Liver (tissue), 9 donors: Measurements from ENCODE around the gene BIRC5. TPM values are rescaled to one million over a fixed set of nuclear protein-coding genes. Genes with fewer than 3 reads are reported as not detected.

ENCODE experiments used
- DNase-seq: peaks from one replicate; pipeline ENCODE4 v3.0.0-alpha.2; 2017; ENCODE audit warnings: low spot score
- H3K27ac ChIP-seq, 2 donors: one replicate each; pipeline ENCODE4 v1.7.0; 2013; ENCODE audit warnings: inconsistent platforms in 2 of 2, low read length in 2 of 2, control low read depth in 1 of 2, low read depth in 1 of 2, mild to moderate bottlenecking in 1 of 2
- H3K27me3 ChIP-seq, 4 donors: one replicate each; pipeline versions ENCODE4 v1.6.1 to v1.7.0; 2013; ENCODE audit warnings: low read length in 3 of 4, inconsistent platforms in 1 of 4, mild to moderate bottlenecking in 1 of 4, moderate library complexity in 1 of 4; ENCODE audit not compliant: control insufficient read depth in 4 of 4, insufficient read depth in 4 of 4
- H3K36me3 ChIP-seq, 4 donors: one replicate each; pipeline versions ENCODE4 v1.6.1 to v1.7.0; 2013; ENCODE audit warnings: low read length in 3 of 4, mild to moderate bottlenecking in 3 of 4, low read depth in 1 of 4, moderate library complexity in 1 of 4; ENCODE audit not compliant: control insufficient read depth in 4 of 4, insufficient read depth in 3 of 4
- H3K4me1 ChIP-seq, 4 donors: one replicate each; pipeline versions ENCODE4 v1.6.1 to v1.7.0; 2013; ENCODE audit warnings: low read length in 3 of 4, mild to moderate bottlenecking in 3 of 4, moderate library complexity in 1 of 4; ENCODE audit not compliant: control insufficient read depth in 4 of 4, insufficient read depth in 4 of 4
- H3K4me3 ChIP-seq, 3 donors: one replicate each; pipeline versions ENCODE4 v1.6.1 to v1.7.0; 2013; ENCODE audit warnings: low read length in 3 of 3, control low read depth in 1 of 3, low read depth in 1 of 3, mild to moderate bottlenecking in 1 of 3
- H3K9ac ChIP-seq, 2 donors: one replicate each; pipeline ENCODE4 v1.7.0; 2013; ENCODE audit warnings: low read length in 2 of 2, mild to moderate bottlenecking in 2 of 2, moderate library complexity in 2 of 2, control low read depth in 1 of 2, low read depth in 1 of 2
- H3K9me3 ChIP-seq, 4 donors: one replicate each; pipeline versions ENCODE4 v1.6.1 to v1.7.0; 2013; ENCODE audit warnings: low read length in 3 of 4; ENCODE audit not compliant: control insufficient read depth in 4 of 4
- EGR1 ChIP-seq, 2 donors: IDR thresholded peaks; 2 replicates each; pipeline ENCODE4 v1.6.1; 2016 to 2018; ENCODE audit warnings: antibody characterized with exemption in 2 of 2, low read depth in 2 of 2
- FOXA1 ChIP-seq: IDR thresholded peaks from 2 replicates; pipeline ENCODE4 v1.6.1; 2016; ENCODE audit warnings: antibody characterized with exemption
- FOXA2 ChIP-seq: IDR thresholded peaks from 2 replicates; pipeline ENCODE4 v1.6.1; 2016; ENCODE audit warnings: antibody characterized with exemption
- GABPA ChIP-seq, 2 donors: IDR thresholded peaks in 1 of 2; conservative IDR thresholded peaks in 1 of 2; 2 replicates each; pipeline ENCODE4 v1.6.1; 2016; ENCODE audit warnings: antibody characterized with exemption in 2 of 2, mild to moderate bottlenecking in 1 of 2, moderate library complexity in 1 of 2
- HNF4A ChIP-seq, 2 donors: conservative IDR thresholded peaks; 2 replicates each; pipeline ENCODE4 v1.6.1; 2016; ENCODE audit warnings: antibody characterized with exemption in 2 of 2, mild to moderate bottlenecking in 2 of 2
- HNF4G ChIP-seq: IDR thresholded peaks from 2 replicates; pipeline ENCODE4 v1.6.1; 2016; ENCODE audit warnings: antibody characterized with exemption
- NR2F2 ChIP-seq: IDR thresholded peaks from 2 replicates; pipeline ENCODE4 v1.6.1; 2016; ENCODE audit warnings: antibody characterized with exemption
- RAD21 ChIP-seq, 2 donors: IDR thresholded peaks; 2 replicates each; pipeline ENCODE4 v1.6.1; 2016; ENCODE audit warnings: antibody characterized with exemption in 2 of 2, mild to moderate bottlenecking in 2 of 2
- RXRA ChIP-seq, 2 donors: IDR thresholded peaks; 2 replicates each; pipeline ENCODE4 v1.6.1; 2017 to 2018; ENCODE audit warnings: antibody characterized with exemption in 2 of 2, mild to moderate bottlenecking in 1 of 2
- SP1 ChIP-seq: IDR thresholded peaks from 2 replicates; pipeline ENCODE4 v1.6.1; 2018; ENCODE audit warnings: antibody characterized with exemption, mild to moderate bottlenecking
- TAF1 ChIP-seq: conservative IDR thresholded peaks from 2 replicates; pipeline ENCODE4 v1.6.1; 2016; ENCODE audit warnings: antibody characterized with exemption, mild to moderate bottlenecking
- YY1 ChIP-seq: IDR thresholded peaks from 2 replicates; pipeline ENCODE4 v1.6.1; 2016; ENCODE audit warnings: antibody characterized with exemption, mild to moderate bottlenecking
- WGBS: extraction: QIAGEN DNeasy Blood & Tissue Kit; methylation state at CpG from one replicate; pipeline ENCODE4 v1.1.7; 2013; 5-methylcytosine and 5-hydroxymethylcytosine counted together
- polyA plus RNA-seq, 2 donors: library from polyadenylated mRNA; stranded (reverse) in 1 of 2; unstranded in 1 of 2; fragments of 200-250 nt in 1 of 2; fragments of >200 nt in 1 of 2; fragmentation: Nextera tagmentation in 1 of 2; extraction: Ambion mirVana in 1 of 2; gene quantifications; one replicate each; pipeline versions ENCODE4 v1.2.1 to v1.2.3, GENCODE V29; 2013 to 2015
- total RNA-seq, 2 donors: library from RNA; depleted of rRNA; stranded (reverse); fragments of >200 nt; gene quantifications; one replicate each; pipeline ENCODE4 v1.2.3, GENCODE V29; 2014
- TF ChIP-seq, protein P1 (sequence below): IDR thresholded peaks from 2 replicates; pipeline ENCODE4 v1.6.1; 2016; ENCODE audit warnings: antibody characterized with exemption
- TF ChIP-seq, protein P2 (sequence below): fragments of 150-350 bp; IDR thresholded peaks from 2 replicates; pipeline ENCODE4 v1.5.1; 2017; ENCODE audit warnings: improper control_type of control experiment, low read depth, low read length; ENCODE audit not compliant: missing input control
- TF ChIP-seq, protein P3 (sequence below): IDR thresholded peaks from 2 replicates; pipeline ENCODE4 v1.6.1; 2016; ENCODE audit warnings: antibody characterized with exemption
- TF ChIP-seq, protein P4 (sequence below): IDR thresholded peaks from 2 replicates; pipeline ENCODE4 v1.6.1; 2016; ENCODE audit warnings: antibody characterized with exemption, mild to moderate bottlenecking
- TF ChIP-seq, protein P5 (sequence below): IDR thresholded peaks from 2 replicates; pipeline ENCODE4 v1.6.1; 2016; ENCODE audit warnings: antibody characterized with exemption
- donor health status: healthy.
- donor health status: healthy.
- donor health status: healthy.
- donor health status: healthy.
- donor health status: healthy.

The BIRC5 gene
- total and polyA plus RNA-seq, 4 donors: 0.42 to 73.2 (median 3.1) TPM

DNA sequence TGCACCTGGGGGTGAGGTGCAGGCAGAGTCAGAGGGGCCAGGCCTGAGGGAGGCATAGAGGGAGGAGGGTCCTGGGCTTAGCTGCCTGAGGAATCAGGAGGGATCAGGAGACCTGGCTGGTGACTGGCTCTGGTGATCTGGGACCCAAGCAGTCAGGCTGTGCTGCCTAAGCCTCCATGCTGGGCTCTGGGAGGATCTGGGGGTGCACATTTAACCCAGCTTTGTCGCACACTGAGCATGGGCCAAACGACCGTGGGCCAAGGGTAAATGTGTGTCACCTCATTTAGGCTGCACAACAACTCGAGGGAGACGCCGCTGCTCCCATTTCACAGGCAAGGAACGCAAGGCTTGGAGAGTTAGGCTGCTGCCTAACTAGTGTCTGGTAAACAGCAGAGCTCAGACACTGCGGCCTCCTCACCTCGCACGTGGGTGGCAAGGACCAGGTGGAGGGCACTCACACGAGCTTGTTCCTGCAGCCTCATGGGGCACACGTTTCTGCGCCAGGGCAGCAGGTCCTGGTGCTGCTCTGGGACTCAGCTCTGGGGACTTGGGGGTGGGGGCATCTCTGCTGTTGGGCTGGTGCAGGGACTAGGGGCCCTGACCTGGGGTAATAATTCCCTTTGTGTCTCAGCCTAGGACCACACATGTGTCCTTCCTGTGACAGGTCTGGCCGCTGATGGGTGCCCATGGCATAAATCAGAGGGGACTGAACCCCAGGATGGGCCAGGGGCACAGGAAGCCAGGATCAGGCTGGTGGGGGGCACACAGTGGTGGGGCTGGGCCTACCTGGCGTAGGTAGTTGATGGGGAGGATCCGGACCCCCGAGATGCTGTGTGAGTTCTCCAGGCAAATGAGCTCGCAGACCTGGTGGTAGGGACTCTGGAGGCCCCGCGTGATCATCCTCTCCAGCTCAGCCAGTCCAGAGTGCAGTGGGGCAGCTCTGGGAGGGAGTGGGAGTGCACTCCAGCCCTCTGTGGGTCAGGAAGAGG, 36.1 kb downstream of the BIRC5 start:
- WGBS: 65% methylated on average over 20 of the region's 20 CpGs
- no peaks in the 10 kb centered on the region for H3K36me3 ChIP-seq
- H3K27ac ChIP-seq: no peak overlapping the region
- DNase-seq: no peak
- H3K9me3 ChIP-seq: no peaks in the 10 kb centered on the region
- peaks cover 0 to 14% (median 5%) of the 10 kb centered on the region in 4 donors for H3K4me1 ChIP-seq
- no peak for TF ChIP-seq NR2F2
- TF ChIP-seq, protein P1, sequence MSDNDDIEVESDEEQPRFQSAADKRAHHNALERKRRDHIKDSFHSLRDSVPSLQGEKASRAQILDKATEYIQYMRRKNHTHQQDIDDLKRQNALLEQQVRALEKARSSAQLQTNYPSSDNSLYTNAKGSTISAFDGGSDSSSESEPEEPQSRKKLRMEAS: no peak
- no peak overlapping the region for H3K9ac ChIP-seq
- no peak overlapping the region for H3K4me3 ChIP-seq
- no peaks in the 10 kb centered on the region for H3K27me3 ChIP-seq

DNA sequence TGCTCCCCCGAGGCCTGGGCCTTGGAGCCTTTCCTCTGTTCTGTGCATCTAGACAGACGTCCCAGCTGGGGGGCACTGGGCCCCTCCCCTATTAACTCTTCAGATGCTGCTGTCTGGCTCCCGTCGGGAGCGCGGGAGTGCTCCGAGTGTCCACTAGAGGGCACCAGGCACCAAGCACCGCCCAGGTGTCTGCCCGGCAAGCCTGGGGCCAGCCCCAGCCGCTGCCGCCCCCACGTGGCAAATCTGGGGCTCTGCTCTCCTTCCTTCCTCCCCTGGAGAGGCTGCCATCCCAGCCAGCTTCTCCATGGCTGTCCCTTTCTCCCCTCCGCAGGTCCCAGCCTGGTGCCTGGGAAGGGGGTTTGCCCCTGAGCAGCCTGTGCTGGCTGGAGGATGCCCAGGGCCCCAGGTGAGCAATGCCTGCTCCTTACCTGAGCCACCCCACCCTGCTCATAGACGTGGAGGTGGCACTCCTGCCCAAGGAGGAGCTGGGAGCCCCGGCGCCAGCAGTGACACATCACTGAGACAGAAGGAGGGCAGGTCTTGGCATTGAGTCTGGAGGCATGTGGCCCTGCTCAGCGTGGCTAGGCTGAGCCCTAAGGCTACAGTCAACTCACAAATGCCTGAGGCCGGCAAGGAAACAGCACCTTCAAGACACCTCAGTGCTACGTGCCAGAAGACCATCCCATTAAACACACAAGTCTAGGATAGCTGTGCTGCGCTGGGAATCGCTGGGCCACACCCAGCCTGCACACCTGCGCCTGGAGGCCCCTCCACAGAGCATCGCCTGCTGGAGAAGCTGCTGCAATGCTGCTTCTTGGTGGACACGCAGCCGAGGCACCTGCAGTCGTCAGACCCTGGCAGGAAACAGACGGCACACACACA, 37.1 kb downstream of the BIRC5 start:
- Histone ChIP-seq H3K27me3 (no peaks in the 10 kb centered on the region), H3K9me3 (no peaks in the 10 kb centered on the region), H3K4me1 (peaks cover 0 to 15% (median 5%) of the 10 kb centered on the region in 4 donors), H3K9ac (no peak overlapping the region), H3K4me3 (no peak overlapping the region), H3K27ac (no peak overlapping the region), H3K36me3 (no peaks in the 10 kb centered on the region)
- DNase-seq: peak; percentile 86
- TF ChIP-seq, protein P2, sequence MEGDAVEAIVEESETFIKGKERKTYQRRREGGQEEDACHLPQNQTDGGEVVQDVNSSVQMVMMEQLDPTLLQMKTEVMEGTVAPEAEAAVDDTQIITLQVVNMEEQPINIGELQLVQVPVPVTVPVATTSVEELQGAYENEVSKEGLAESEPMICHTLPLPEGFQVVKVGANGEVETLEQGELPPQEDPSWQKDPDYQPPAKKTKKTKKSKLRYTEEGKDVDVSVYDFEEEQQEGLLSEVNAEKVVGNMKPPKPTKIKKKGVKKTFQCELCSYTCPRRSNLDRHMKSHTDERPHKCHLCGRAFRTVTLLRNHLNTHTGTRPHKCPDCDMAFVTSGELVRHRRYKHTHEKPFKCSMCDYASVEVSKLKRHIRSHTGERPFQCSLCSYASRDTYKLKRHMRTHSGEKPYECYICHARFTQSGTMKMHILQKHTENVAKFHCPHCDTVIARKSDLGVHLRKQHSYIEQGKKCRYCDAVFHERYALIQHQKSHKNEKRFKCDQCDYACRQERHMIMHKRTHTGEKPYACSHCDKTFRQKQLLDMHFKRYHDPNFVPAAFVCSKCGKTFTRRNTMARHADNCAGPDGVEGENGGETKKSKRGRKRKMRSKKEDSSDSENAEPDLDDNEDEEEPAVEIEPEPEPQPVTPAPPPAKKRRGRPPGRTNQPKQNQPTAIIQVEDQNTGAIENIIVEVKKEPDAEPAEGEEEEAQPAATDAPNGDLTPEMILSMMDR: peak; percentile 98
- TF ChIP-seq RXRA (IDR thresholded peaks at IDR 0.05) (peak in 1 of 2 donors; percentile 35), HNF4A (conservative IDR thresholded peaks at IDR 0.05) (no peak), FOXA1 (no peak), HNF4G (no peak), TAF1 (no peak), RAD21 (IDR thresholded peaks at IDR 0.05) (peak; percentile 99), NR2F2 (peak; percentile 10), YY1 (no peak), FOXA2 (peak; percentile 18), GABPA (IDR thresholded peaks at IDR 0.05 in 1 of 2, conservative IDR thresholded peaks at IDR 0.05 in 1 of 2) (no peak), EGR1 (IDR thresholded peaks at IDR 0.05; ENCODE audit: low read depth in 2 of 2) (no peak), SP1 (peak; percentile 14)
- TF ChIP-seq, protein P3, sequence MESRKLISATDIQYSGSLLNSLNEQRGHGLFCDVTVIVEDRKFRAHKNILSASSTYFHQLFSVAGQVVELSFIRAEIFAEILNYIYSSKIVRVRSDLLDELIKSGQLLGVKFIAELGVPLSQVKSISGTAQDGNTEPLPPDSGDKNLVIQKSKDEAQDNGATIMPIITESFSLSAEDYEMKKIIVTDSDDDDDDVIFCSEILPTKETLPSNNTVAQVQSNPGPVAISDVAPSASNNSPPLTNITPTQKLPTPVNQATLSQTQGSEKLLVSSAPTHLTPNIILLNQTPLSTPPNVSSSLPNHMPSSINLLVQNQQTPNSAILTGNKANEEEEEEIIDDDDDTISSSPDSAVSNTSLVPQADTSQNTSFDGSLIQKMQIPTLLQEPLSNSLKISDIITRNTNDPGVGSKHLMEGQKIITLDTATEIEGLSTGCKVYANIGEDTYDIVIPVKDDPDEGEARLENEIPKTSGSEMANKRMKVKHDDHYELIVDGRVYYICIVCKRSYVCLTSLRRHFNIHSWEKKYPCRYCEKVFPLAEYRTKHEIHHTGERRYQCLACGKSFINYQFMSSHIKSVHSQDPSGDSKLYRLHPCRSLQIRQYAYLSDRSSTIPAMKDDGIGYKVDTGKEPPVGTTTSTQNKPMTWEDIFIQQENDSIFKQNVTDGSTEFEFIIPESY: no peak
- TF ChIP-seq, protein P4, sequence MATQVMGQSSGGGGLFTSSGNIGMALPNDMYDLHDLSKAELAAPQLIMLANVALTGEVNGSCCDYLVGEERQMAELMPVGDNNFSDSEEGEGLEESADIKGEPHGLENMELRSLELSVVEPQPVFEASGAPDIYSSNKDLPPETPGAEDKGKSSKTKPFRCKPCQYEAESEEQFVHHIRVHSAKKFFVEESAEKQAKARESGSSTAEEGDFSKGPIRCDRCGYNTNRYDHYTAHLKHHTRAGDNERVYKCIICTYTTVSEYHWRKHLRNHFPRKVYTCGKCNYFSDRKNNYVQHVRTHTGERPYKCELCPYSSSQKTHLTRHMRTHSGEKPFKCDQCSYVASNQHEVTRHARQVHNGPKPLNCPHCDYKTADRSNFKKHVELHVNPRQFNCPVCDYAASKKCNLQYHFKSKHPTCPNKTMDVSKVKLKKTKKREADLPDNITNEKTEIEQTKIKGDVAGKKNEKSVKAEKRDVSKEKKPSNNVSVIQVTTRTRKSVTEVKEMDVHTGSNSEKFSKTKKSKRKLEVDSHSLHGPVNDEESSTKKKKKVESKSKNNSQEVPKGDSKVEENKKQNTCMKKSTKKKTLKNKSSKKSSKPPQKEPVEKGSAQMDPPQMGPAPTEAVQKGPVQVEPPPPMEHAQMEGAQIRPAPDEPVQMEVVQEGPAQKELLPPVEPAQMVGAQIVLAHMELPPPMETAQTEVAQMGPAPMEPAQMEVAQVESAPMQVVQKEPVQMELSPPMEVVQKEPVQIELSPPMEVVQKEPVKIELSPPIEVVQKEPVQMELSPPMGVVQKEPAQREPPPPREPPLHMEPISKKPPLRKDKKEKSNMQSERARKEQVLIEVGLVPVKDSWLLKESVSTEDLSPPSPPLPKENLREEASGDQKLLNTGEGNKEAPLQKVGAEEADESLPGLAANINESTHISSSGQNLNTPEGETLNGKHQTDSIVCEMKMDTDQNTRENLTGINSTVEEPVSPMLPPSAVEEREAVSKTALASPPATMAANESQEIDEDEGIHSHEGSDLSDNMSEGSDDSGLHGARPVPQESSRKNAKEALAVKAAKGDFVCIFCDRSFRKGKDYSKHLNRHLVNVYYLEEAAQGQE: no peak
- TF ChIP-seq, protein P1: no peak
- TF ChIP-seq, protein P5, sequence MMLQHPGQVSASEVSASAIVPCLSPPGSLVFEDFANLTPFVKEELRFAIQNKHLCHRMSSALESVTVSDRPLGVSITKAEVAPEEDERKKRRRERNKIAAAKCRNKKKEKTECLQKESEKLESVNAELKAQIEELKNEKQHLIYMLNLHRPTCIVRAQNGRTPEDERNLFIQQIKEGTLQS: no peak
- WGBS: 26% methylated on average over 27 of the region's 27 CpGs
